GM12872 (cell line): Measurements from ENCODE around the gene BPIFB2.

ENCODE experiments used
- TF ChIP-seq, protein P1 (sequence below): IDR thresholded peaks from 3 replicates; pipeline ENCODE4 v1.5.1; 2011; ENCODE audit warnings: low read depth, mild to moderate bottlenecking, low read length, moderate library complexity; ENCODE audit not compliant: insufficient read depth

The BPIFB2 gene

DNA sequence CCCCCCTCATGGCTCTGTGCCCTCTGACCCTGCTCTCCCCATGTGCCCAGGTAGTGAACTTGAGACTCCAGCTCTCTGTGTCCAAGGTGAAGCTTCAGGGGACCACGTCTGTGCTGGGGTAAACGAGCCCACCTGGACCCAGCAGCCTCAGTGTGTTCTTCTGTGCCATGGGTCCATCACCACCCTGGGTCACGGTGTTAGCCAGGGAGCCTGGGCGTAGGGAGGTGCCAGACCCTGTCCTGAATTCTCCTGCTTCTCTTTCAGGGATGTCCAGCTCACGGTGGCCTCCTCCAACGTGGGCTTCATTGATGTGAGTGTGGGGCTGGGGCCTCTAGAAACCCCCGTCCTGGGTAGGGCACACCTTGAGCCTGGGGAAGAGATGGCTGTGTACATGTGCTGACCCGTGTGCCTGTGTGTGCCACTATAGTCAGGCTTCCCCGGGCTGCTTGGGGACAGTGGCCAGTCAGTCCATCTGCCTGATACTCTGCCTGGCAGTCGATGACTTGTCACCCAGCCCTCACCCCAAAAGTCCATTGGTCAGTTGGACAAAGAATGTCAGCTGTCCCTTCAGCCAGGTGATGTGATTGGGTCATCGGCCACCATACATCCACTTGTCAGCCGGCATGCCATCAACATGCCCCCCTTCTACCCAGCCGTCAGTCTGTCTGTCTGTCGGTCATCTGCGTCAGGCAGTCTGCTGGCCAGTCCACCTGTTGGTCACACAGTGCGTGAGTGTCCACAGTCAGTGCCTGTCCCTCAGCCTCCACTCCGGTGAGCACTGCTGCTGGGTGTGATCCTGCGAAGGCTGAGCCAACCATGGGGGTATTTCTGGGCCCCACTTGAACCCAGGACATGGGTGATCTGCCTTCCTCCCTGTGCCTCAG, 13.0 kb downstream of the BPIFB2 start:
- TF ChIP-seq, protein P1, sequence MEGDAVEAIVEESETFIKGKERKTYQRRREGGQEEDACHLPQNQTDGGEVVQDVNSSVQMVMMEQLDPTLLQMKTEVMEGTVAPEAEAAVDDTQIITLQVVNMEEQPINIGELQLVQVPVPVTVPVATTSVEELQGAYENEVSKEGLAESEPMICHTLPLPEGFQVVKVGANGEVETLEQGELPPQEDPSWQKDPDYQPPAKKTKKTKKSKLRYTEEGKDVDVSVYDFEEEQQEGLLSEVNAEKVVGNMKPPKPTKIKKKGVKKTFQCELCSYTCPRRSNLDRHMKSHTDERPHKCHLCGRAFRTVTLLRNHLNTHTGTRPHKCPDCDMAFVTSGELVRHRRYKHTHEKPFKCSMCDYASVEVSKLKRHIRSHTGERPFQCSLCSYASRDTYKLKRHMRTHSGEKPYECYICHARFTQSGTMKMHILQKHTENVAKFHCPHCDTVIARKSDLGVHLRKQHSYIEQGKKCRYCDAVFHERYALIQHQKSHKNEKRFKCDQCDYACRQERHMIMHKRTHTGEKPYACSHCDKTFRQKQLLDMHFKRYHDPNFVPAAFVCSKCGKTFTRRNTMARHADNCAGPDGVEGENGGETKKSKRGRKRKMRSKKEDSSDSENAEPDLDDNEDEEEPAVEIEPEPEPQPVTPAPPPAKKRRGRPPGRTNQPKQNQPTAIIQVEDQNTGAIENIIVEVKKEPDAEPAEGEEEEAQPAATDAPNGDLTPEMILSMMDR: no peak

DNA sequence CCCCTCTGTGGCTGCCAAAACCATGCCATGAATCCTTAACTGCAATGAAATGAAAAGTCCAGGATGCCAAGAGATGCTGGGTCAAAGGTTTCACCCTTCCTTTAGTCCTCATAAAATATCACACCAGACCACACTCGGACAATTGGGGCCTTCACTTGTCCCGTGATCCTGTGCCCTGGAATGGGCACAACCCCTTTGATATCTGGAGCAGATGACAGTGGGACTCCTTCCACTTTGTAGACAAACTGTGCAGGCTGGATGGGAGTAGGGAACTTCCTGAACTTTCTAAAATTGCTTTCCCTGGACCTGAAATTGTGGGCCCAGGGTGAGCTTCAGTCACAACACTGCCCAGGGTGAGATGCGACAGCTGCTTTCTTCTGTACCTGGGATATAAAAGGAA, 14.4 kb downstream of the BPIFB2 start:
- TF ChIP-seq, protein P1: no peak

DNA sequence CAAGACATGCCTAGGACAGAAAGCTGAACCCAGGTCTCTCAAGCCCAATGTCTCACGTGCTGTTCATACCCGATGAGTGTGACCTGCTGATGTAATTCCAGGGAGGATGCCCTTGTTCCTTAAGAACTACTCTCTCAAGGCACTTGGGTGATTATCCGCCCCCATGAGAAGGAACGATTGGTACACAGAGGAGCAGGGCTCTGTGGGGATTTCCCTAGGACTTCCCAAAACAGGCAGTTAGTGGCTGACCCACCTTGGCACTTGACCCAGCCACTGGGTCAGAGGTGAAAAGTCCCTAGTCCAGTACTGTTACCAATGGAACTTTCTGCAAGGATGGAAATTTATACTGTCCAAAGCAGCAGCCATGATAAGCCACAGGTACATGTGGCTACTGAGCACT, 14.8 kb downstream of the BPIFB2 start:
- TF ChIP-seq, protein P1: no peak

DNA sequence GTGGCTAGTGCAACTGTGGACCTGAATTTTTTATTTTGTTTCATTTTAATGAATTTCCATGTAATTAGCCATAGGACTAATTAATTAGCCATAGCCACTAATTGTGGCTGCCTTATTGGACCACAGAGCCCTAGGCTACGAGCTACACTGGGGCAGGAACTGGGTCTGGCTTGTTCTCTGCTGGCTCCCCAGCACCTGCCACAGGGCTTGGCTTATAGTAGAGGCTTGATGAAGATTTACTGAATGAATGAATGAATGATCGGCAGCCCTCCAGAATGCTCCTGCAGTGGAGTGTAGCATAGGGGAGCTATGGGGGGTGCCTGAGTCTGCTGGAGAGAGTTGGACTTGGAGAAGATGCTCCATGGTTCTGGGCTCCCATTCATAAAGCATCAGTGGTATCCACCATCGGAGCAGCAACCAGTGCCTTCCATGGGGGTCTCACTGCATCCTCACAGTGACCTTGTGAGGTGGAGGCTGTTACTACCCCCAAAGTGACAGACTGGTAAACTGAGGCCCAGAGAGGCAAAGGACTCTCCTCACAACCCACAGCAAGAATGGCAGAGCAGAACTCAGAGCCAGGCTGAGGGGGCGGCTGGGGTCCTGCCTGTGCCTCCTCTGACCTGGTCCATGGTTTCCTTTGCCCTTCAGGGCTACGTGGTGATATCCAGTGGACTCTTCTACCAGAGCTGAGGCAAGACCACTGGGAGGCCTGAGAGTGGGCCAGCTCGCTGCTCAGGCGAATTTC, 15.4 kb downstream of the BPIFB2 start:
- TF ChIP-seq, protein P1: no peak

DNA sequence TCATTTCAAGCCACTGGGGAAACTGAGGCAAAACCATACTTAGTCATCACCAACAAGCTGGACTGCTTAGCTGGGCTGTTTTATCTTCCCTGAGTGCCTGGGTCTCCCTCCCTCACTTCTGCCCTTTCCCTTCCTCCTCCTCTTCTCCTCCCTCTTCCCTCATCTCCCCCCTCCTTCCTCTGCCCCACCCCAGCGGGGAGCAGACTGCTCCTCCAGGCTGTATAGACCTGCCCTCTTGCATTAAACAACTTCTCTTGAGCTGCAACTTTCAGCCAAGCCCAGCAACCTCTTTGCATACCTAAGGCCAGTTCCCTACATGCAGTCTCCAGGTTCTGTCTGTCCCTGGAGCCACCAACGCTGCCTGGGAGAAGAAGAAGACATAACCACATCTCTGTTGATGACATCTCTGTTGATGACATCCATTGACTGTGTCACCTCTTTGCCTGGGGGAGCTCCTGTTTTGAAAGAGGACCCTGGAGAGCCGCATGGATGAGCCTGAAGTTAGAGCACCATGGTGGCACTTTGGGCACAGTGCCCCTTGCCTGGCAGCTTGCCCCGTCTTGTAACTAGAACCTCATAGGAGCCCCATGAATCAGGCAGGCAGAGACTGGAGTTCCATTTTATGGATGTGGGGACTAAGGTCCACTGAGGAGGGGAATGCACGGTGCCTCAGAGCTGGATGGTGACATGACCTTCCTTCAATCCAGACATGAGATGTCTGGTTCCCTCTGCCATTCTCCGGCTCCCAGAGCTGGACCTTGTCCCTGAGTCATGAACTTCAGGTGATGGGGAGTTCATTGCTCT, 16.1 kb downstream of the BPIFB2 start:
- TF ChIP-seq, protein P1: no peak

DNA sequence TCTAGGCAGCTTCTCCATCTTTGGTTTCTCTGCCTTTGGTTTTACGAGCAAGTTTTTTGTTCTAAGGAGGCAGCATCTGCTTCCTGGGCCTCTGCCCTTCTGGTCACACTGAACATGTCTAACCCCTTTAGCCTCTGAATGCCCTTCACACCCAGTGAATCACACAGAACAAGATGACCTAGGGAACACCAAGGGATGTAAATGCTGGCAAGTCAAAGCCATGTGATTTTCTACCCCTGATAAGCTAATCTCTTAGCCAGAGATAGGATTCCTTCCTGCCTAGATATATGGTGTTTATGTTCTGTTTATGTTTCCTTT, 16.7 kb downstream of the BPIFB2 start:
- TF ChIP-seq, protein P1: no peak
